Skeletal muscle tissue (tissue), 4 donors: ENCODE measurements around the gene G3BP2. TPM values are rescaled to one million over a fixed set of nuclear protein-coding genes. Genes with fewer than 3 reads are reported as not detected.
A peak's percentile ranks its signal among the peaks of the same experiment; 100 is the strongest.
"Not testable (repeated sequence)": the region's sequence is repeated elsewhere in the genome, so short reads cannot be mapped to it uniquely, and the experiment has no call there.

Source experiments
- H3K27ac ChIP-seq: one replicate; pipeline ENCODE4 v1.7.0; 2013; ENCODE audit warnings: mild to moderate bottlenecking, low read depth, low read length, inconsistent platforms
- H3K27me3 ChIP-seq, 3 donors: one replicate each; pipeline ENCODE4 v1.7.0; 2013; ENCODE audit warnings: low read length in 3 of 3; ENCODE audit not compliant: control insufficient read depth in 3 of 3, insufficient read depth in 3 of 3
- H3K36me3 ChIP-seq, 3 donors: one replicate each; pipeline ENCODE4 v1.7.0; 2013; ENCODE audit warnings: low read length in 3 of 3; ENCODE audit not compliant: control insufficient read depth in 3 of 3, insufficient read depth in 3 of 3
- H3K4me1 ChIP-seq, 3 donors: one replicate each; pipeline ENCODE4 v1.7.0; 2013; ENCODE audit warnings: low read length in 3 of 3, mild to moderate bottlenecking in 3 of 3; ENCODE audit not compliant: control insufficient read depth in 3 of 3, insufficient read depth in 3 of 3
- H3K4me3 ChIP-seq, 3 donors: one replicate each; pipeline ENCODE4 v1.7.0; 2013; ENCODE audit warnings: low read length in 3 of 3
- H3K9ac ChIP-seq, 3 donors: one replicate each; pipeline ENCODE4 v1.7.0; 2013; ENCODE audit warnings: low read length in 3 of 3, mild to moderate bottlenecking in 3 of 3, moderate library complexity in 2 of 3, low read depth in 1 of 3
- H3K9me3 ChIP-seq, 3 donors: one replicate each; pipeline ENCODE4 v1.7.0; 2013; ENCODE audit warnings: low read length in 3 of 3; ENCODE audit not compliant: control insufficient read depth in 3 of 3
- total RNA-seq: library from RNA; depleted of rRNA; stranded (reverse); fragments of >200 nt; gene quantifications from one replicate; pipeline ENCODE4 v1.2.3, GENCODE V29; 2014
- donor health status: Osteomylitis.

Gene G3BP2
- total RNA-seq, 1 donor from 2014 or later: 175 TPM

DNA sequence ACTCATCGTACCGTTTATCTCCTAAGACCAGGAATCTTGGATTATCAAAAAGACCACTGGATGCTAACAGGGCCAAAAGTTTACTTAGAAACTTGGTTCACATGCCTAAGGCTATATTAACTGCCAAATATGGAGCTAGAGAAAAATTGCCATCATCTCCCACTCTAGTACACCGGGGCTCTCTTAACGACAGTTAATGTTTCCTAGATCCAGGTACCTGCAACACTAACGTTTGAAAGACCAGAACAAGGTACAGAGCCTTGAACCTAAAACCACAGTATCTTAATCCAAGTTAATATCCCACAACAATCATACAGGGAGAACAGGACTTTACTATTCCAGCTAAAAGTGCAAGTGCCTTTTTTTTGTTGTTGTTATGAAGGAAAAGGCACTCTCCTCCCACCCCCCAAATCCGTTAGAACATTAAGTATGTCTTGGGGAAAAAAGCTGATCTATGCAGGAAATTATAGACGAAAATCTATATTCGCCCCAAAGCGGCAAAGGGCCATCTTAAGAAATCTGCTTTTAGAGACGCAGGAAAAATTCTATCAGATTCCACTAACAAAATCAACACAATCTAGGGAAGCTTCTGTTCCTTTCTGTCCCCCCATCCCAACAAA lies 1.3 kb downstream of the G3BP2 start:
- no peaks in the 10 kb centered on the region for H3K9me3 ChIP-seq

GRCh38 chr4:75668596-75668995 lies 4.6 kb downstream of the G3BP2 start:
- no peaks in the 10 kb centered on the region for H3K27me3 ChIP-seq
- H3K9ac ChIP-seq: no peak overlapping the region
- H3K9me3 ChIP-seq: no peaks in the 10 kb centered on the region
- H3K36me3 ChIP-seq: no peaks in the 10 kb centered on the region
- peaks cover 18 to 37% (median 31%) of the 10 kb centered on the region in 3 donors for H3K4me1 ChIP-seq
- no peak overlapping the region for H3K27ac ChIP-seq
- no peak overlapping the region for H3K4me3 ChIP-seq

More for the DNA sequence above, 1.3 kb downstream of the G3BP2 start:
- Histone ChIP-seq H3K4me3 (peak overlapping the region; percentile 83 to 99 (median 98)), H3K27me3 (no peaks in the 10 kb centered on the region), H3K4me1 (peaks cover 24 to 46% (median 24%) of the 10 kb centered on the region in 3 donors), H3K36me3 (no peaks in the 10 kb centered on the region), H3K9ac (peak overlapping the region; percentile 94 to 99 (median 98)), H3K27ac (peak overlapping the region; percentile 92)

GRCh38 chr4:75667636-75668035 lies 5.6 kb downstream of the G3BP2 start:
- not testable (repeated sequence) for H3K36me3 ChIP-seq, H3K27me3 ChIP-seq, H3K9ac ChIP-seq, H3K27ac ChIP-seq, H3K9me3 ChIP-seq, H3K4me3 ChIP-seq
- H3K4me1 ChIP-seq: peaks cover 18 to 33% (median 31%) of the 10 kb centered on the region in 3 donors

DNA sequence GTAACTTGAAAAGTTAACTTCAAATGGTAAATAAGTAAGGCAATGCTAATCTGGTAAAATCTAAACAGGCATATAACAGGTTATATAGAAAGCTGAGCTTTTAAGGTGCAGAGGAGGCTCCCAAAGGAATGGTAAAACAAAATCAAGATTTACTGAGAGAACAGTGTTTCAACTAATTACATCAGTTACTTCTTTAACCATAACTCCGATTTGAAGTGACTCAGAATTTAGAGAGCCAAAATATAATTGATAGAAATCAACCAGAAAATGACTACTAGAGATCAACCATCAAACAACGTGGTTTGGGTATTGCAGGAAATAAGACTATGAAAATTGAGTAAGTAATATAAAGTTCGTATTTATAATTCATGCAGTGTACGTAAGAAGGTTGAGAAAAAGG lies 6.9 kb downstream of the G3BP2 start:
- no peak overlapping the region for H3K9ac ChIP-seq
- peaks cover 13 to 23% (median 22%) of the 10 kb centered on the region in 3 donors for H3K4me1 ChIP-seq
- no peaks in the 10 kb centered on the region for H3K27me3 ChIP-seq

DNA sequence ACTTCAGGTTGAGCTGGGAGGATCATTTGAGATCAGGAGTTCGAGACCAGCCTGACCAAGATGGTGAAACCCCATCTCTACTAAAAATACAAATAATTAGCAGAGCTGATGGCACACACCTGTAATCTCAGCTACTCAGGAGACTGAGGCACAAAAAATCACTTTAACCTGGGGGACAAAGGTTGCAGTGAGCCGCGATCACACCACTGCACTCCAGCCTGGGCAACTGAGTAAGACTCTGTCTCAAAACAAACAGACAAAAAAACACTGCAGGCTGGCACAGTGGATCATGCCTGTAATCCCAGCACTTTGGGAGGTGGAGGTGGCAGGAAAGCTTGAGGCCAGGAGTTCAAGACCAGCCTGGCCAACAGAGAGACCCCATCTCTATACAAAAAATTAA lies 8.6 kb downstream of the G3BP2 start:
- Histone ChIP-seq H3K36me3 (peaks cover 3 to 11% (median 8%) of the 10 kb centered on the region in 3 donors), H3K4me1 (peaks cover 6 to 16% (median 13%) of the 10 kb centered on the region in 3 donors)
- not testable (repeated sequence) for H3K27ac ChIP-seq, H3K9me3 ChIP-seq, H3K27me3 ChIP-seq, H3K4me3 ChIP-seq, H3K9ac ChIP-seq

More for the DNA sequence above, 6.9 kb downstream of the G3BP2 start:
- H3K36me3 ChIP-seq: no peaks in the 10 kb centered on the region
- H3K27ac ChIP-seq: no peak overlapping the region
- H3K4me3 ChIP-seq: no peak overlapping the region
- no peaks in the 10 kb centered on the region for H3K9me3 ChIP-seq

GRCh38 chr4:75662626-75663025 lies 10.6 kb downstream of the G3BP2 start:
- Histone ChIP-seq H3K27me3 (no peaks in the 10 kb centered on the region), H3K36me3 (peaks cover 5 to 22% (median 20%) of the 10 kb centered on the region in 3 donors), H3K4me1 (peaks cover 0 to 11% (median 3%) of the 10 kb centered on the region in 3 donors), H3K9me3 (no peaks in the 10 kb centered on the region), H3K9ac (no peak overlapping the region), H3K27ac (no peak overlapping the region), H3K4me3 (no peak overlapping the region)

GRCh38 chr4:75660491-75660890 lies 12.7 kb downstream of the G3BP2 start:
- Histone ChIP-seq H3K9me3 (no peaks in the 10 kb centered on the region), H3K27ac (no peak overlapping the region), H3K4me1 (peaks cover 0 to 2% (median 0%) of the 10 kb centered on the region in 3 donors), H3K27me3 (no peaks in the 10 kb centered on the region), H3K36me3 (peaks cover 8 to 34% (median 32%) of the 10 kb centered on the region in 3 donors), H3K4me3 (no peak overlapping the region), H3K9ac (no peak overlapping the region)

DNA sequence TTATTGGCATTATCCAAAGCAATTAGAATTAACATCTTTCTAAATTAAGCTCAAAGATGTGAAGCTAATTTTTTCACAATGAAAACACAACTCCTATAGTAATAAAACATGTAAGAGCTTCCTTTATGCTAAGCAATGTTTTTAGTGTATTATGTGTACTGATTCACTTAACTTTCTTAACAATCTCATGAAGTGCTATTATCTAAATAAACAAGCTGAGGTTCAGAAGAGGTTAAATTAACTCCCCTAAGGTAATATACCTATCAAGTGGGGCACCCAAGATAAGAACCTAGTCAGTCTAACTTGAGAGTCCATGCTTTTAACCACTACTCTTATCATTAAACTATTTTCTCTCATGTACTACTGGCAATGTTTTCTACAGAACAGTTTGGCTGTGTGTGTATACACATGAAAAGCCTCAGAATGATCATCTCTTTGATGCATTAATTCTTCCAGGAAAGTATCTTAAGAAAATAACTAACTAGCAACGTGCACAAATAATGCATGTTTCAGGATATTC lies 13.6 kb downstream of the G3BP2 start:
- Histone ChIP-seq H3K4me1 (peaks cover 0 to 2% (median 0%) of the 10 kb centered on the region in 3 donors), H3K4me3 (no peak overlapping the region), H3K27ac (no peak overlapping the region), H3K36me3 (peaks cover 8 to 44% (median 41%) of the 10 kb centered on the region in 3 donors), H3K27me3 (no peaks in the 10 kb centered on the region), H3K9me3 (no peaks in the 10 kb centered on the region), H3K9ac (no peak overlapping the region)

DNA sequence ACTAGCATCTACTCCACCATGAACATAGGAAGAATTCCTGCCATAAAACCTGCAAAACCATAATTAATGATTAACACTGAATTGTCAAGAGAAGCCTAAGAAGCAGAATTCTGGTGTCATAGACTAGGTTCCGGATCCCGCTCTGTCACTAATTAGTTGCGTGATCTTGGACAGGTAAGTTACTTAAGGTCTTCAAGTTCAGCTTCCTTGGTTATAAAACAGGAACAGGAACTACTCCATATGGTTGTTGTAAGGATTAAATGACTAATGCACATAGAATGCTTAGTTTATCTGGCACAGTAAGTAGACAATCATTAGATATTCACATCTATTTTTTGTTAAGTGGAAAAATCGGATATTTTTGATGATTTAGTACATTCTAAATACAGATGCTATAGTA lies 14.3 kb downstream of the G3BP2 start:
- Histone ChIP-seq H3K4me3 (no peak overlapping the region), H3K9ac (no peak overlapping the region), H3K27me3 (no peaks in the 10 kb centered on the region), H3K9me3 (no peaks in the 10 kb centered on the region), H3K36me3 (peaks cover 10 to 51% (median 47%) of the 10 kb centered on the region in 3 donors), H3K4me1 (peaks cover 0 to 2% (median 0%) of the 10 kb centered on the region in 3 donors), H3K27ac (no peak overlapping the region)

DNA sequence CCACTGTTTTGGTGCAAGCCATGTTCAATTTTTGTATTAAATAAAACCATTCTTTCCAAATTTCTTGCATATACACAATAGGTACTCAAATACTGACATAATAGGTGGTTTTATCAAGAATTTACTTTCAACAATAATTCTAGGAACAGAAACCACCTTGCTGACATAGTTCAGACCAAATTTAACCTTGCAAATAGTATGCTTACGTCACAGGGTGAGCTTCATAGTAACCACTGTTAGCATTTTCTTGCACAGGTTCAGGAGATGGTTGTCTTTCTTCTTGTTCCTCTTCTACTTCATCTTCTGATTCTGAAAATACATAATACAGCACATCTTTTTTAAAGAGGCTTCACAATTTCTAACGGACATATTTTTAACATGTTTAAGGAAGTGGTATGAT lies 17.6 kb downstream of the G3BP2 start:
- Histone ChIP-seq H3K4me3 (no peak overlapping the region), H3K9me3 (no peaks in the 10 kb centered on the region), H3K36me3 (peaks cover 19 to 62% (median 60%) of the 10 kb centered on the region in 3 donors), H3K4me1 (no peaks in the 10 kb centered on the region), H3K27me3 (no peaks in the 10 kb centered on the region), H3K9ac (no peak overlapping the region), H3K27ac (no peak overlapping the region)
